ENCODE data around the gene KIF5B. TPM values are rescaled to one million over a fixed set of nuclear protein-coding genes. Genes with fewer than 3 reads are reported as not detected.

The KIF5B gene
- total and polyA plus RNA-seq, 10 of the 15 experiments (the other 5 are each of a cell fraction or from before 2014, with no cell fraction given): 14.7 to 47.4 (median 33.1) TPM

DNA sequence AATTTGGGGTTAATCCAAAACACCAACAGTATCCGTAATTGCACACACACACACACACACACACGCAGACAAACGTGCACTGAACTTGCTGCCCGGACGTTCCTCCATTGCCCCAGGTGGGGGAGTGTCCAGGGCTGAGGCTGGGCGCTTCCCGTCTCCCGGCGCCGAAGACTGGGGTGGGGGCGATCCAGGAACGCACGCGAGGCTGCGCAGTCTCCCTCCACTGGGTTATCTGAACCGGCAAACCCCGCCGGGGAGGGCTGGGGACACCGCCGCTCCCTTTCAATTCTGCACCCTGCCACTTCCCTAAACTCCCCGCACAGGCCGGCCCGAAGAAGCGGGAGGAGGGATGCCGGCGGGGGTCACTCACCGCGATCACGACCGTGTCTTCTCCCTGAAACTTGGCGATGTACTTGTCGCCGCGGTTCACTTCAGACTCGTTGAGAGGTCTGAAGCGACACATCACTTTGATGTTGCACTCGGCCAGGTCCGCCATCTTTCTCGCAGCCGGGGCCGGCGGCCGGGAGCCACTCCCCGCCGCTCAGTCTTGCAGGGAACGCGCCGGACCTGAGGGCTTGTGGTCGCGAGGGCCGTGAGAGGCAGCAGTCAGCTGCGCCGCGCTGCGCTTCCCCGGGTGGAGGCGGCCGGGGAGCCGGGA lies 618 bp downstream of the KIF5B start (continued):
- TF ChIP-seq, protein P1, sequence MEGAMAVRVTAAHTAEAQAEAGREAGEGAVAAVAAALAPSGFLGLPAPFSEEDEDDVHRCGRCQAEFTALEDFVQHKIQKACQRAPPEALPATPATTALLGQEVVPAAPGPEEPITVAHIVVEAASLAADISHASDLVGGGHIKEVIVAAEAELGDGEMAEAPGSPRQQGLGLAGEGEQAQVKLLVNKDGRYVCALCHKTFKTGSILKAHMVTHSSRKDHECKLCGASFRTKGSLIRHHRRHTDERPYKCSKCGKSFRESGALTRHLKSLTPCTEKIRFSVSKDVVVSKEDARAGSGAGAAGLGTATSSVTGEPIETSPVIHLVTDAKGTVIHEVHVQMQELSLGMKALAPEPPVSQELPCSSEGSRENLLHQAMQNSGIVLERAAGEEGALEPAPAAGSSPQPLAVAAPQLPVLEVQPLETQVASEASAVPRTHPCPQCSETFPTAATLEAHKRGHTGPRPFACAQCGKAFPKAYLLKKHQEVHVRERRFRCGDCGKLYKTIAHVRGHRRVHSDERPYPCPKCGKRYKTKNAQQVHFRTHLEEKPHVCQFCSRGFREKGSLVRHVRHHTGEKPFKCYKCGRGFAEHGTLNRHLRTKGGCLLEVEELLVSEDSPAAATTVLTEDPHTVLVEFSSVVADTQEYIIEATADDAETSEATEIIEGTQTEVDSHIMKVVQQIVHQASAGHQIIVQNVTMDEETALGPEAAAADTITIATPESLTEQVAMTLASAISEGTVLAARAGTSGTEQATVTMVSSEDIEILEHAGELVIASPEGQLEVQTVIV (IDR thresholded peaks at IDR 0.05; ENCODE audit: borderline replicate concordance, partially characterized antibody): no peak
- TF ChIP-seq ATF7 (IDR thresholded peaks at IDR 0.05; ENCODE audit: low read depth) (no peak), MYB (IDR thresholded peaks at IDR 0.05; ENCODE audit: borderline replicate concordance, low read depth, low read length) (no peak), SKIL (IDR thresholded peaks at IDR 0.05; ENCODE audit: low read depth, poor library complexity, severe bottlenecking) (no peak), CBFB (IDR thresholded peaks at IDR 0.05; ENCODE audit: low read depth) (peak; percentile 9; the same call in 1 of the 2 replicates), RCOR1 (conservative IDR thresholded peaks at IDR 0.05; ENCODE audit: low read depth, low read length) (no peak), NFIC (IDR thresholded peaks at IDR 0.05; ENCODE audit: low read depth, low read length) (no peak), NR2F1 (conservative IDR thresholded peaks at IDR 0.05) (no peak; the same call in 1 of the 2 replicates), SUPT20H (IDR thresholded peaks at IDR 0.05; ENCODE audit: borderline replicate concordance, control insufficient read depth, low read depth, low read length) (no peak), BACH1 (IDR thresholded peaks at IDR 0.05; ENCODE audit: borderline replicate concordance) (no peak), NFXL1 (IDR thresholded peaks at IDR 0.05; ENCODE audit: borderline replicate concordance) (no peak), RELB (IDR thresholded peaks at IDR 0.05; ENCODE audit: low read depth) (0 out of 2 replicates have a peak, but pooled peaks have one; percentile 50), HSF1 (IDR thresholded peaks at IDR 0.05; ENCODE audit: low read depth, low read length) (no peak), FOXK2 (IDR thresholded peaks at IDR 0.05) (no peak), NRF1 (conservative IDR thresholded peaks at IDR 0.05; ENCODE audit: low read depth, low read length) (no peak), CBX5 (IDR thresholded peaks at IDR 0.05; ENCODE audit: low read depth) (no peak), SPI1 (IDR thresholded peaks at IDR 0.05; ENCODE audit: borderline replicate concordance, insufficient read depth, low read depth, low read length) (peak; percentile 80; the same call in 1 of the 2 replicates), RELA (IDR thresholded peaks at IDR 0.05; ENCODE audit: borderline replicate concordance, partially characterized antibody) (no peak), CREB1 (IDR thresholded peaks at IDR 0.05; ENCODE audit: low read depth) (no peak), SUZ12 (IDR thresholded peaks at IDR 0.05; ENCODE audit: unreplicated experiment) (no peak), IRF4 (IDR thresholded peaks at IDR 0.05; ENCODE audit: low read depth, low read length) (no peak)

Data from GM12878 (cell line).